A673 (cell line): ENCODE results near the gene RSPRY1. TPM values are rescaled to one million over a fixed set of nuclear protein-coding genes. Genes with fewer than 3 reads are reported as not detected.

ENCODE experiments used
- BruUV-seq: library from RNA; stranded (reverse); fragments of 400-500 nt; replicated peaks from 2 replicates; lab custom pipeline; 2021; lab: Mats Ljungman, UMichigan
- CTCF ChIA-PET: fragments of 300-600 bp; sonication (Branson Sonifier 250); formaldehyde crosslinking; loops from one replicate; lab custom pipeline; 2022; ENCODE audit warnings: antibody characterized with exemption; lab: Charles Lee
- POLR2A ChIA-PET: fragments of 300-600 bp; sonication (Branson Sonifier 250); formaldehyde crosslinking; loops from one replicate; lab custom pipeline; 2022; ENCODE audit warnings: antibody characterized with exemption; ENCODE audit not compliant: low non-redundant PET; lab: Charles Lee
- DNase-seq: peaks from one replicate; pipeline ENCODE4 v3.0.0-alpha.2; 2015; ENCODE audit warnings: low spot score
- H3K27ac ChIP-seq: fragments of 200-600 bp; sonication (generic); 2 replicates; pipeline ENCODE4 v1.5.1; 2016; ENCODE audit warnings: mixed run types, low read depth, mild to moderate bottlenecking, mixed read lengths, antibody characterized with exemption, low read length; ENCODE audit not compliant: poor library complexity, severe bottlenecking
- H3K27me3 ChIP-seq: fragments of 200-600 bp; sonication (generic); replicated peaks from 2 replicates; pipeline ENCODE4 v1.6.1; 2017; ENCODE audit warnings: mixed run types, low read depth, mild to moderate bottlenecking, mixed read lengths, antibody characterized with exemption, low read length; ENCODE audit not compliant: insufficient read depth, poor library complexity
- H3K36me3 ChIP-seq: fragments of 200-600 bp; sonication (generic); 2 replicates; pipeline ENCODE4 v1.6.1; 2016; ENCODE audit warnings: mixed run types, mild to moderate bottlenecking, mixed read lengths, antibody characterized with exemption, low read length; ENCODE audit not compliant: insufficient read depth, poor library complexity, severe bottlenecking
- H3K4me1 ChIP-seq: fragments of 200-600 bp; sonication (generic); 2 replicates; pipeline ENCODE4 v1.6.1; 2017; ENCODE audit warnings: mixed run types, mild to moderate bottlenecking, mixed read lengths, antibody characterized with exemption, low read length; ENCODE audit not compliant: insufficient read depth, poor library complexity, severe bottlenecking
- H3K4me3 ChIP-seq: fragments of 200-600 bp; sonication (generic); 2 replicates; pipeline ENCODE4 v1.5.1; 2016; ENCODE audit warnings: low read depth, mixed run types, mild to moderate bottlenecking, mixed read lengths, low read length; ENCODE audit not compliant: poor library complexity, severe bottlenecking
- H3K9me3 ChIP-seq: fragments of 200-600 bp; sonication (generic); 2 replicates; pipeline ENCODE4 v1.6.1; 2016; ENCODE audit warnings: mixed run types, low read depth, mild to moderate bottlenecking, mixed read lengths, antibody characterized with exemption, low read length; ENCODE audit not compliant: poor library complexity, severe bottlenecking
- CTCF ChIP-seq: fragments of 300-800, 200-600 bp; sonication (generic); conservative IDR thresholded peaks from 2 replicates; pipeline ENCODE4 v1.5.1; 2017; ENCODE audit warnings: low read depth, mild to moderate bottlenecking, antibody characterized with exemption, low read length, moderate library complexity, mixed read lengths
- EZH2 ChIP-seq: fragments of 200-600 bp; sonication (generic); IDR thresholded peaks from 2 replicates; pipeline ENCODE4 v1.6.1; 2017; ENCODE audit warnings: borderline replicate concordance, low read depth, mild to moderate bottlenecking, mixed read lengths, antibody characterized with exemption, low read length; ENCODE audit not compliant: poor library complexity, severe bottlenecking
- intact Hi-C: fragments of 100-400 bp; cut with micrococcal nuclease; formaldehyde crosslinking; loops from one replicate; pipeline ENCODE4 v1.10.0; 2022; ENCODE audit not compliant: unreplicated experiment
- total RNA-seq: library from RNA; stranded (reverse); gene quantifications from 2 replicates; pipeline ENCODE4 v1.2.3, GENCODE V29; 2021

RSPRY1 gene
- total RNA-seq, 1 experiment from 2014 or later: 45.6 TPM

DNA sequence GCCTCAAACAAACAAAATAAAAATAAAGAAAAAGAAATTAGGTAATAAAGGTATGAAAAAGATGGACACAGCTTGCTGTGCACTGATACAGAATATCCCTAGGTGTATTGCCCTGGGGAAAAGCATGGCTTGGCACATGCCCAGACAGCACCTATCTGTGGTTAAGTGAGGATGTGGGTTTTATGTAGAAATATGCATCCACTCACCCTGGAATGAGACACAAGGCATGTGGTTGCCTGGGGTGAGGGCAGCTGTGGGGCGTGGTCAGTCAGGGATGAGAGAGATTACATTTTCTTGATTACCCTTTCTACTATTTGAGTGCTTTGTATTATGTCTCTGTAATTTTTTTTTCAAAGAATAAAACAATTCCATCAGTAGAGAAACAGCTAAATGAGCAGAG lies 91.5 kb downstream of the RSPRY1 start:
- BruUV-seq: no TSS peak
- intact Hi-C loops: no loop called here
- no peaks in the 10 kb centered on the region for H3K9me3 ChIP-seq
- TF ChIP-seq CTCF: no peak
- TF ChIP-seq EZH2: no peak
- CTCF ChIA-PET: no interaction called here
- POLR2A ChIA-PET: no interaction called here
- no peak for DNase-seq
- no peaks in the 10 kb centered on the region for H3K36me3 ChIP-seq
- H3K27me3 ChIP-seq: no peaks in the 10 kb centered on the region
- no peak overlapping the region for H3K27ac ChIP-seq
- H3K4me1 ChIP-seq: no peaks in the 10 kb centered on the region
- H3K4me3 ChIP-seq: no peak overlapping the region

GRCh38 chr16:57278494-57278893 lies 92.4 kb downstream of the RSPRY1 start:
- POLR2A ChIA-PET: no interaction called here
- no peaks in the 10 kb centered on the region for H3K27me3 ChIP-seq
- no peak overlapping the region for H3K27ac ChIP-seq
- H3K4me3 ChIP-seq: no peak overlapping the region
- DNase-seq: no peak
- no peaks in the 10 kb centered on the region for H3K4me1 ChIP-seq
- CTCF ChIA-PET: no interaction called here
- TF ChIP-seq EZH2: no peak
- no peak for TF ChIP-seq CTCF
- intact Hi-C loops: no loop called here
- no peaks in the 10 kb centered on the region for H3K9me3 ChIP-seq
- no peaks in the 10 kb centered on the region for H3K36me3 ChIP-seq
- no TSS peak for BruUV-seq

- TF ChIP-seq EZH2 (no peak), CTCF (no peak)
- DNase-seq: no peak
- intact Hi-C loops: no loop called here
- BruUV-seq: no TSS peak
- CTCF ChIA-PET: interaction anchor here (0.7 kb wide), 1 partner anchor 195 kb away, joined by 3 read pairs; no protein-coding TSS in a partner anchor
- Histone ChIP-seq H3K27ac (no peak overlapping the region), H3K36me3 (no peaks in the 10 kb centered on the region), H3K9me3 (no peaks in the 10 kb centered on the region), H3K4me3 (no peak overlapping the region), H3K27me3 (no peaks in the 10 kb centered on the region), H3K4me1 (no peaks in the 10 kb centered on the region)
- POLR2A ChIA-PET: no interaction called here
Observed at GRCh38 chr16:57279780-57280638, 93.9 kb downstream of the RSPRY1 start.
